ENCODE data around the gene DDX39B.
"Not testable (repeated sequence)": the region's sequence is repeated elsewhere in the genome, so short reads cannot be mapped to it uniquely, and the experiment has no call there.

The DDX39B gene

DNA sequence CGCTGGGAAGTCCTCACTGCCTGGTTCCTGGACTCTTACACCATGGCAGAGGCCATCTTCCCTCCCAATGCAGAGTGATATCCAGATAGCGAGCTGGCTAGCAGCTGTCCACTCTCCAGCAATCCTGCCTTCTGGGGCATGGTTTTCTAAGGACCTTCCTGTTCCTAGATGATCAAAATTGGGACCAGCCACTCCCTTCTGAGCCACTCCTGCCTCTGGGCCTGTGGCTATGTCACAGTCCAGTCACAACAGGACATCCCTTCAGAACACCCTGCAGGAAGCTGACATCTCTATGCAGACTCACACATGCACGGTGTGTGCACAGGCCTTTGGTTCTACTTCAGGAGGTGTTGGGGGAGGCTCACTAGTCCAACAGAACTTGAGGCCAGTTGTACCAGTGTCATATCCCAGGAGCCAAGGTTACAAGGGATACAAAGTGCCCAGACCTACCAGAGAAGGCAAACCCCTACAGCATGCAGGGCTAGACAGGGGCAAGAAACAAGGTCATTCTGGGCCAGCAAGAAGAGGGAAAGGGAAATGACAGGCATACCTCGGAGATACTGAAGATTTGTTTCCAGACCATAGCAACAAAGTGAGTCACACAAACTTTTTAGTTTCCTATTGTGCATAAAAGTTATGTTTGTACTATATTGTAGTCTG lies 15.7 kb downstream of the DDX39B start:
- no peak for DNase-seq

GRCh38 chr6:31525553-31525931 lies 16.3 kb downstream of the DDX39B start:
- DNase-seq = no peak

GRCh38 chr6:31521835-31522234 lies 20.0 kb downstream of the DDX39B start:
- DNase-seq = no peak

DNA sequence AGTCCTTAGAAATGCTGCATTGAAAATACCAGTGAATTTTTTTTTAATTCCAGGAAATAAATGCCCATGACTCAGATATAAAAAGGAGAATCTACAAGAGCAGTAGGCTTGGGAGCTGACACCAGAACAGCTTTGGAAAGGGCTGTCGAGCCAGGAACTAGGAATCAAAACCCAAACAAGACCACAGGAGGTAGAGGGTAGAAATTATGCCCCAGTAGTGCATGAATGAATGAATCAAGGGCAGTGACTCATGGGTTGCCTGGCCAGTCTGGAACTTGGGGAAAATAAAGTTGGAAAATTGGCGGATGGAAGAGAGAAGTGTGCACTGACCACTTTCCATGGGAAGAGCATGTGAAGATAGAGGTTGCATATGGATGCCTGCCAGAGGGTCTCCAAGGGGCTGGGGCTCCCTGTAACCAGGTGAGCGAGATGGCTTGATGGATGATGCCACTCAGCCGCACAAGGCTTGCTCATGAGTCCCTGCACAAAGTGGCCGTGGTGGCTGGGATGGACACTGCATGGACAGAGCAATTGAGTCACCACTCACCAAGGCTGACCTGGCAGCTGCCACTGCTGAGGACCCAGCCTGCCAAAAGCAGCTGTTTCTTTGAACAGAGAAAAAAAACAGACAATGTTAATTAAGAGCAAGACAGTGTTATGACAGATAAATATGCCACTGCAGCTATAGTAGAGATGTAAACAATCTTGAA lies 28.2 kb downstream of the DDX39B start:
- no peak for DNase-seq

- no peak for DNase-seq
Observed at GRCh38 chr6:31510007-31510406, 31.8 kb downstream of the DDX39B start.

DNA sequence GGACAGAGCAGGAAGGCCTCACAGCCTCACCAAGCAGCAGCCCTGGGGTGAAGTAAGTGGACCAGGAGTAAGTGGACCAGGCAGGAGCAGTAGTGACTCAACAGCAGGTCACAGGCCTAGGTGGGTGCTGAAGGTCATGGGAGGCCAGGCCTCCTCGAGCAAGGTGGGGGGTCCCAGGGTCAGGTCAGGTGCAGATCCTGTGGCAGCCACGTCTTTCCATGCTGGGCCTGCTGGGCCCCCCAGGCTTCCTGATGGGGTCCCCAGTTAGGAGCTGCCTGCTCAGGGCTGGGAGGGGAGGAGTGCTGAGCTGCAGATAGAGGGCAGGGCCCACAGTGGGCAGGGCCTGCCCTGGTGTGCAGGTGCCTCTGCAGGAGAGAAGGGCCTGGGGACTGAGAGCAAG lies 32.8 kb downstream of the DDX39B start:
- not testable (repeated sequence) for DNase-seq

GRCh38 chr6:31502586-31502985 lies 39.2 kb downstream of the DDX39B start:
- DNase-seq = peak; percentile 27 to 67 (median 67)

- DNase-seq = not testable (repeated sequence)
Observed at GRCh38 chr6:31499648-31500047, 42.2 kb downstream of the DDX39B start.

DNA sequence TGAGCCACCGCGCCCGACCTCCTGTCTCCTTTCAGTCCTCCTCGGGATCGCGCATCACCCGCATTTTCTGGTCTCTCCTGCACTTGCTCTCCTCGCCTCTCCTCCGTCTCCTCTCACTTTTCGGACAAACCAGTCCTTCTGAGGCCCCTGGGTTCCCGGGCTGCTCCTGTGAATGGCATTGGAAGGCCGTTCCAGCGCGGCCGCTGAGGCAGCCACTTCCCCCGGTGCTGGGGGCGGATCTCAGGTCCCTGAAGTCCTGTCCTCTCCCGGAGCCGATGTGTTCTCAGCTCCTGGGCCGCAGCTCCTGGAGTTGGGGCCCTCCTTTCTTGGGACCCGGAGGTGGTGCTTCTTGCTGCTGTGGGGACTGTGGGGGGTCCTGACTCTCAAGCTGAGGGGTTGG lies 43.1 kb downstream of the DDX39B start:
- peak in 1 of 3 donors; percentile 40 for DNase-seq

- DNase-seq = peak; percentile 79 to 86 (median 81)
Observed at GRCh38 chr6:31497531-31498476, 44.0 kb downstream of the DDX39B start, which contains the start of gene MICB. Gene MICB (plus strand): TSS chr6:31498145. CDS start chr6:31498194, 49 bp downstream.

DNA sequence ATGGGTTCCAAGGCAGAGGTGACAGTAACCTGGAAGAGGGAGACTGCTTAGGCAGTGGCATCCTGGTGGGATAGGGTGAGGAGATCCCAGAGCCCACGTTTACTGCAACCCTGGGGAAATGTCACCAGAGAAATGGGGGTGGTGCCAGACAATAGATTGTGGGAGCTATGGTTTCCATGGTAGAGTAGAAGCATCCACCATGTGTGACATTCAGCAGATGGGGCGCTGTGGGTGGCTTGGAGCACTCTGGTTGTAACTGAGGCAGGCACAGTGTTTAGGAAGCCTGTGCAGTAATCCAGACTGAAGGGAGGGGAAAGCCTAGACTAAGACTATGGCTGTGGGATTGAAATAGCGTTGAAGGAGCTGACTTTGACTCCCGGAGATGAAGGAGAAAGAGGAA lies 45.0 kb downstream of the DDX39B start:
- not testable (repeated sequence) for DNase-seq

- no peak for DNase-seq
Observed at GRCh38 chr6:31495580-31495979, 46.2 kb downstream of the DDX39B start.

DNA sequence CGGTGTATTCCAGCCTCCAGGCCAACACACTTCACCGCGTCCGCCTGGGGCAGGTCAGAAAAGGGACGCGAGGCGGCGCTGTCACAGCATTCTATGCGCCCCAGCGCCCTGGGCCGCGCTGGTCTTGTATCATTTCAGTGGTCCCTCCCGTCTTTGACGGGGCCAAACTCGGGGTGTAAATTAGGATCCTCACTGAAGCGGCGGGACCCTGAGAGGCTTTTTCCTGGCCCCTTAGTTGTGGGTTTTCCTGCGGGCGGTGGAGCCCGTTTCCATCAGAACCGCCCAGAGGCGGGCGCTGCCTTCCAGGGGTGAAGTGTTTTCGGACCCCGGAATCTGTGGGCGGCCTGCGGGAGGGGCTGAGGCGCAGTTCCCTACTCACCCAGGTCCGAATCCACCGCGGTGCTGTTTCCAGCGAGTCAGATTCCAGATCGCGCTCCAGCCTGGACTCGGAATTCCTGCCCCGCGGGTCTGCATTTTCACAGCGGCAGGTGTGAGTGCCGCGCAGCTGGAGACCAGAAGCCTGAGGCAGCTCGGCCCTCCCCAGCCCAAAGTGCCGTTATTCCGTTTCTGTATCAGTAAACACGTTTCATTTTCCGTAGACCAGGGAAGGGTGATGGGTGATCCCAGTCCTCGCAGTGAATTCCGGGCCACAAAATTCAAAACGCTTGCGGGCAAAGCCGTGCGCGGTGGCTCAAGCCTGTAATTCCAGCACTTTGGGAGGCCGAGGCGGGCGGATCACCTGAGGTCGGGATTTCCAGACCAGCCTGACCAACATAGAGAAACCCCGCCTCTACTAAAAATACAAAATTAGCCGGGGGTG lies 47.7 kb downstream of the DDX39B start:
- DNase-seq = peak; percentile 84 to 95 (median 90)

- DNase-seq = not testable (repeated sequence)
Observed at GRCh38 chr6:31493550-31493874, 48.3 kb downstream of the DDX39B start.

- no peak for DNase-seq
Observed at GRCh38 chr6:31490115-31490873, 51.5 kb downstream of the DDX39B start.

GRCh38 chr6:31489086-31489485 lies 52.7 kb downstream of the DDX39B start:
- no peak for DNase-seq

GRCh38 chr6:31487674-31488073 lies 54.1 kb downstream of the DDX39B start:
- DNase-seq = not testable (repeated sequence)

GRCh38 chr6:31486065-31486837 lies 55.6 kb downstream of the DDX39B start:
- not testable (repeated sequence) for DNase-seq

GRCh38 chr6:31485055-31485454 lies 56.7 kb downstream of the DDX39B start:
- DNase-seq = no peak

DNA sequence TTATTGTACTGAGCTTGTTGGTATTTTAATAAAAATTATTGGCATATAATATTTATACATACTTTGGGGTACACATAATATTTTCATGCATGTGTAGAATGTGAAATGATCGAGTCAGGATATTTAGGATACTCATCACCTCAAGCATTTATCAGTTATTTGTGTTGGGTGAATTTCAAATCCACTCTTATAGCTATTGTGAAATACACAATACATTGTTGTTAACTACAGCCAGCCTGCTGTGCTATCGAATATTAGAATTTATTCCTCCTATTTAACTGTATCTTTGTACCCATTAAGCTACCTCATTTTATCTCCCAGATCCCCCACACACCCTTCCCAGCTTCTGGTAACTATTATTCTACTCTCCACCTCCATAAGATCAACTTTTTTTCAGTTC lies 58.4 kb downstream of the DDX39B start:
- no peak for DNase-seq

GRCh38 chr6:31480574-31480973 lies 61.2 kb downstream of the DDX39B start:
- no peak for DNase-seq
